ENCODE results near the gene CEP43. TPM values are rescaled to one million over a fixed set of nuclear protein-coding genes. Genes with fewer than 3 reads are reported as not detected.
"Not testable (repeated sequence)": the region's sequence is repeated elsewhere in the genome, so short reads cannot be mapped to it uniquely, and the experiment has no call there.

CEP43 gene
- total RNA-seq, 2 experiments from 2014 or later: 34.3 to 41.2 TPM

DNA sequence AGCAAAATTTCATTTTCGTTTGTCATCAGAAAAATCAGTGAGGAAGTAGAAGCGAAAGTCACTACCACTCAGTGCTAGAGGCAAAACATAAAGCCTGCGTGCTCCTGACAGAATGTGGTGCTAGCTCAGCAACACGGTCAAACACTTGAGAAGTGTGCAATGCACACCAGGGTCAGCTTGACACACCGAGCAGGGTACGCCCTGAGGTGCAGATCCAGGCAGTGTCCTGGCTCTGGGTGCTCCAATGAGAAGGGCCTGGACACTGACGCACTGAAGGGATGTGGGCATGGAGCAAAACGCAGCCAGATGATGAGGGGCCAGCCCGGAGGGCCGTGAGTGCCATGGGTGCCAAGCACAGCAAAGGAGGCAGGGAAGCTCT, 48.8 kb upstream of the CEP43 start:
- peaks cover 60% of the 10 kb centered on the region for H3K4me1 ChIP-seq (ENCODE audit: insufficient read depth, low read length, poor library complexity, severe bottlenecking)
- no TSS peak for BruUV-seq (replicated peaks)
- H3K9me2 ChIP-seq (ENCODE audit: insufficient read depth, low read length): no peaks in the 10 kb centered on the region
- H3K79me2 ChIP-seq (ENCODE audit: insufficient read depth, low read depth, low read length): peaks cover 39% of the 10 kb centered on the region; the same call in 1 of the 2 replicates
- H3K36me3 ChIP-seq (ENCODE audit: insufficient read depth, low read length): peaks cover 51% of the 10 kb centered on the region
- CTCF ChIA-PET (ENCODE audit: unreplicated experiment): interaction anchor here (0.7 kb wide), 1 partner anchor 10 kb away, joined by 4 read pairs; no protein-coding TSS in a partner anchor
- intact Hi-C loops (cut with micrococcal nuclease; ENCODE audit: unreplicated experiment): loop anchor here (2.0 to 10.0 kb wide), 5 partner anchors 38 to 606 kb away; partner anchors contain the start of gene SFT2D1
- DNase-seq (ENCODE audit: low spot score): peak; percentile 66
- H3K27ac ChIP-seq (ENCODE audit: low read depth, low read length, poor library complexity, severe bottlenecking): peak overlapping the region; percentile 87
- H3K4me3 ChIP-seq (ENCODE audit: low read depth, low read length, poor library complexity, severe bottlenecking): peak overlapping the region; percentile 64
- no peak overlapping the region; the same call in 1 of the 2 replicates for H2AFZ ChIP-seq (ENCODE audit: low read length)
- no peaks in the 10 kb centered on the region for H3K9me3 ChIP-seq (ENCODE audit: low read length)
- no peaks in the 10 kb centered on the region for H4K20me1 ChIP-seq (ENCODE audit: insufficient read depth, low read length)
- H3K4me2 ChIP-seq (ENCODE audit: low read length): peak overlapping the region; percentile 96
- POLR2A ChIA-PET: interaction anchor here (0.6 to 0.8 kb wide), 2 partner anchors 9 to 743 kb away, joined by 3 read pairs; no protein-coding TSS in a partner anchor
- no peak for TF ChIP-seq EZH2phosphoT487 (IDR thresholded peaks at IDR 0.05; ENCODE audit: borderline replicate concordance, low read depth, low read length)
- TF ChIP-seq, protein P1, sequence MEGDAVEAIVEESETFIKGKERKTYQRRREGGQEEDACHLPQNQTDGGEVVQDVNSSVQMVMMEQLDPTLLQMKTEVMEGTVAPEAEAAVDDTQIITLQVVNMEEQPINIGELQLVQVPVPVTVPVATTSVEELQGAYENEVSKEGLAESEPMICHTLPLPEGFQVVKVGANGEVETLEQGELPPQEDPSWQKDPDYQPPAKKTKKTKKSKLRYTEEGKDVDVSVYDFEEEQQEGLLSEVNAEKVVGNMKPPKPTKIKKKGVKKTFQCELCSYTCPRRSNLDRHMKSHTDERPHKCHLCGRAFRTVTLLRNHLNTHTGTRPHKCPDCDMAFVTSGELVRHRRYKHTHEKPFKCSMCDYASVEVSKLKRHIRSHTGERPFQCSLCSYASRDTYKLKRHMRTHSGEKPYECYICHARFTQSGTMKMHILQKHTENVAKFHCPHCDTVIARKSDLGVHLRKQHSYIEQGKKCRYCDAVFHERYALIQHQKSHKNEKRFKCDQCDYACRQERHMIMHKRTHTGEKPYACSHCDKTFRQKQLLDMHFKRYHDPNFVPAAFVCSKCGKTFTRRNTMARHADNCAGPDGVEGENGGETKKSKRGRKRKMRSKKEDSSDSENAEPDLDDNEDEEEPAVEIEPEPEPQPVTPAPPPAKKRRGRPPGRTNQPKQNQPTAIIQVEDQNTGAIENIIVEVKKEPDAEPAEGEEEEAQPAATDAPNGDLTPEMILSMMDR (conservative IDR thresholded peaks at IDR 0.05; ENCODE audit: low read length): no peak

DNA sequence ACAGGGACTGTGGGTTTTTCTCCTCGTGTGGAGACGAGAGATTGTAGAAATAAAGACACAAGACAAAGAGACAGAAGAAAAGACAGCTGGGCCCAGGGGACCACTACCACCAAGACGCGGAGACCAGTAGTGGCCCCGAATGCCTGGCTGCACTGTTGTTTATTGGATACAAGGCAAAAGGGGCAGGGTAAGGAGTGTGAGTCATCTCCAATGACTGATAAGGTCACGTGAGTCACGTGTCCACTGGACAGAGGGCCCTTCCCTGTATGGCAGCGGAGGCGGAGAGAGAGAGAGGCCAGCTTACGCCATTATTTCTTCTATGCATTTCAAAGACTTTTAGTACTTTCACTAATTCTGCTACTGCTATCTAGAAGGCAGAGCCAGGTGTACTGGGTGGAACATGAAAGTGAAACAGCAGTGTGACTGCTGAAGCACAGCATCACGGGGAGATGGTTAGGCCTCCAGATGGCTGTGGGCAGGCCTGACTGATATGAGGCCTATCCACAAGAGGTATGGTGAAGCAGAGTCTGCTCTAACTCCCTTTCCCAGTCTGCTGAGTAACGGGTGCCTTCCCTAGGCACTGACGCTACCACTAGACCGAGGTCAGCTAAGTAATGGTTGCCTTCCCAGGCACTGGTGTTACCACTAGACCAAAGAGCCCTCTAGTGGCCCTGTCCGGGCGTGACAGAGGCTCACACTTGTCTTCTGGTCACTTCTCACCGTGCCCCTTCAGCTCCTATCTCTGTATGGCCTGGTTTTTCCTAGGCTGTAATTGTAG, 48.1 kb upstream of the CEP43 start:
- ChIA-PET POLR2A (interaction anchor here (0.6 to 2.4 kb wide), 2 partner anchors 54 to 96 kb away, joined by 3 to 10 read pairs; no protein-coding TSS in a partner anchor), CTCF (ENCODE audit: unreplicated experiment) (interaction anchor here (0.5 kb wide), 1 partner anchor 32 kb away, joined by 3 read pairs; no protein-coding TSS in a partner anchor)
- intact Hi-C loops (cut with micrococcal nuclease; ENCODE audit: unreplicated experiment): loop anchor here (1.0 to 10.0 kb wide), 6 partner anchors 38 to 606 kb away; partner anchors contain the start of gene SFT2D1
- not testable (repeated sequence) for H4K20me1 ChIP-seq (ENCODE audit: insufficient read depth, low read length); BruUV-seq (replicated peaks); H3K9me3 ChIP-seq (ENCODE audit: low read length); H3K9me2 ChIP-seq (ENCODE audit: insufficient read depth, low read length); H2AFZ ChIP-seq (ENCODE audit: low read length)
- H3K4me3 ChIP-seq (ENCODE audit: low read depth, low read length, poor library complexity, severe bottlenecking): peak overlapping the region; percentile 64
- peak overlapping the region; percentile 96 for H3K4me2 ChIP-seq (ENCODE audit: low read length)
- peak; percentile 97 for DNase-seq (ENCODE audit: low spot score)
- peaks cover 44% of the 10 kb centered on the region; the same call in 1 of the 2 replicates for H3K79me2 ChIP-seq (ENCODE audit: insufficient read depth, low read depth, low read length)
- peaks cover 45% of the 10 kb centered on the region for H3K36me3 ChIP-seq (ENCODE audit: insufficient read depth, low read length)
- H3K27ac ChIP-seq (ENCODE audit: low read depth, low read length, poor library complexity, severe bottlenecking): peak overlapping the region; percentile 87
- TF ChIP-seq, protein P1 (conservative IDR thresholded peaks at IDR 0.05; ENCODE audit: low read length): peak; percentile 80
- H3K4me1 ChIP-seq (ENCODE audit: insufficient read depth, low read length, poor library complexity, severe bottlenecking): peaks cover 60% of the 10 kb centered on the region

All from OCI-LY7 (cell line).